GM18861 (cell line): Measurements from ENCODE around the gene OR4E1.
"Not testable (repeated sequence)": the region's sequence is repeated elsewhere in the genome, so short reads cannot be mapped to it uniquely, and the experiment has no call there.

Experiments
- ATAC-seq: cut with Tn5 transposase; IDR thresholded peaks from one replicate; pipeline ENCODE4 v1.9.1; 2021; ENCODE audit not compliant: unreplicated experiment

OR4E1 gene

DNA sequence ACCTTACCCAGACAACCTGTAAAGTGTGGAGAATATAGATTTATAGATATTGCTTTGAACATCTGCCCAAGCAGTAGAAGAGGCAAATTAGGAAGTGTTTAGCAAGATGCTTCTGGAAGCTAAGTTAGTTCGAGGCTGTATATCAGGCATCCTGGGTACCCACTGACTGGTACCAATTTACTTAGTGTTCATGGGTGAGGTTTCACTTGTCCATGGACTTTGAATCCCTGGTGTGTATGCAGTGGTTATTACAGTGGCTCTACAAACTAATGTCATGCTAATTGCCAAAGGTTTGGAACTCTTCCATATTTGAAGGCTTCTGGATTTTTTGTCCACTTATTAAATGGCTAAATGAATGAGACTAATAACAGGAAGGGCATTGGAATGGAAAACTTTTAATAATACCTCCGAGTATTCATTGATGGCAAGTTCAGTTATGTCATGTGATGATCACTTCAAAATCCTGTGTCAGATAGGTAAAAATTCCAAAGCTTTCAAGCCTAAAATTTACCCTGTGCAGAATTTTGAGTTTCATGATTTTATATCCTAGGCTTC, 20.2 kb downstream of the OR4E1 start, which contains the start of gene OR4E2:
TSS of gene OR4E2 (plus strand) at position 505 of the 555 bp plus-strand sequence. CDS start 11,248 bp downstream, outside the sequence.
- no peak for ATAC-seq

DNA sequence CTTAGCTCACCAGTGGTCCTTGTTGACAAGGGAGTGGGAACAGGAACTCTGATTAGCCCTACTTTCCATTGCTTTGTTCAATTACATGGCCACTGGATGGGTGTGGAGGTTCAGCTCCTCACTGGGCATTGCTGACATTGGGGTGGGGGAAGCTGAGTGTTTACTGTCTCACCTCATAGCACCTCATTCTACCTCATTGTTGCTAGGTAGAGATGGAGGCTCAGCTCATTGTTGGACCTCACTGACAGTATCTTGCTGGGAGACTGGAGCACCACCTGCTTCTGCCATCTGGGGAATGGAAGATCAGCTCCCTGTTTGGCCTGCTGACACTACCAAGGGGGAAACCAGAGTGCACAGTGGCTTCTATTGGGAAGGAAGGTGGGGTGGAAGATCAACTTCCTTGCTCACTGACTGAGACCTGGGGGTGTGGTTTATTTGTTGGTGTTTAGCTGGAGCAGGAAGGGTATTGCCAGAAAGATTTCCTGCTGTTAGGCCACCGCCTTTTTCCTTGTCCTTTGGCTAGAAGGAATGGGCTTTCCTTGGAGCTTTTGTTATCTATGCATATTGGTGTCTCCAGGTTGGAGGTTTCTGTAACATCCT, 21.3 kb downstream of the OR4E1 start:
- no peak for ATAC-seq

DNA sequence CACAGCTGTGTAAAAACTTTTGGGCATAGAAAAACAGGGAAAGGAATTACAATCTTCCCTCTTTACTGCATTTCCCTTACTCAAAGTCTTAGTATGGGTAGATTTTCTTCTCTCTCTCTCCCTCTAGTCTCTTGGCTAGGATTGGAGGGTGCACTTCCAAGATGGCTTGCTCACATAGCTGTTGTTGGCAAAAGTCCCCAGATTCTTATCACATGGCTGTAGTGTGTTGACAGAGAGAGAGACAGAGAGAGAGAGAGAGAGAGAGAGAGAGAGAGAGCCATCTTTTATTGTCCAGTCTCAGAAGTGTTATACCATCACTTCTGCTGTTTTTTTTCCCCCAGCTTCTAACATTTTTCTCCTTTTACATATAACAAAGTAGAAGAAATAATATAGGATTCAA, 26.2 kb downstream of the OR4E1 start:
- ATAC-seq: no peak

DNA sequence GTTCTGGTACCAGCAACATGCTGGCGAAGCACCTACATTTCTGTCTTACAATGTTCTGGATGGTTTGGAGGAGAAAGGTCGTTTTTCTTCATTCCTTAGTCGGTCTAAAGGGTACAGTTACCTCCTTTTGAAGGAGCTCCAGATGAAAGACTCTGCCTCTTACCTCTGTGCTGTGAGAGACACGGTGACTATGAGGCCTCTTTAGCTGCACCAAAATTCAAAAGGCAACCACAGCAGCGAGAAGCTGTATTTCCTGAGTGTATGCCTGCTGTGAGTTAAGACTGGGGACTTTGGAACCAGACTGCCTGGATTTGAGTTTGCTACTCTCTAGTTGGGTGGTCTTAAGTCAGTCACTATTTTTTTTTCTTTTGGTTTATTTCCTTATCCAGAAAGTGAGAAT, 30.2 kb downstream of the OR4E1 start:
- no peak for ATAC-seq

DNA sequence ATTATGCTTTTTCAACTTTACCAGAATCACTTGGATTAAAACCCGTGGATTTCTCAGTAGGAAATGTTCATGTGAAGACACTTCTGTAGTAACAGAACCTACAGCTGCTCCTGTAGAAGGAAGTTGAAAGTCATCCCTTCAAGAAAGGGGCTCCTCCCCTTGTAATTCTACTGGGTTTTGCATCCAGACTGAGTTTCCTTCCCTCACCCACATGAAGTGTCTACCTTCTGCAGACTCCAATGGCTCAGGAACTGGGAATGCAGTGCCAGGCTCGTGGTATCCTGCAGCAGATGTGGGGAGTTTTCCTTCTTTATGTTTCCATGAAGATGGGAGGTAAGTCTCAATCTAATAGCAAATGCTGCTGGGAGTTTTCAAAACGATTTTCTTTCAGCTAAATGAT, 30.9 kb downstream of the OR4E1 start:
- ATAC-seq: no peak

DNA sequence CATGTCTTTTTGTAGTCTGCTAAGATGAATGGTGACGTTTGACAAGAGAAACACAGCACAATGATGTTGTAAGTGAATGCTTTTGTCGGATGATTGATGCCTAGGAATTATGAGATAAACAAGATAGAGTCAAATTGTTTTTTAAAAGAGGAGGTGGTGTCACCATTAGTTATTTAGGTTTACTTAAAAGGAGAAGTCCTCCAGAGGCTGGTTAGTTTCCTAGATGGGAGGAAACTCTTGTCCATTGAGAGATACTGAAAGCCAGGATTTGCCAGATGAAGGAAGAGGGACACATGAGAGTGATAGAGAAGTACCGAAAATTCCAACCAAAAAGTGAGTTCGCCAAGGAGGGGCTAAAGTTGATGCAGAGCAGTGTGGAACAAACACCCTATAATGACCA, 38.8 kb downstream of the OR4E1 start, which contains the start of gene OR10G2:
TSS of gene OR10G2 (minus strand) at position 101 of the 400 bp plus-strand sequence. CDS start at position 3, 98 bp downstream.
- ATAC-seq: no peak

DNA sequence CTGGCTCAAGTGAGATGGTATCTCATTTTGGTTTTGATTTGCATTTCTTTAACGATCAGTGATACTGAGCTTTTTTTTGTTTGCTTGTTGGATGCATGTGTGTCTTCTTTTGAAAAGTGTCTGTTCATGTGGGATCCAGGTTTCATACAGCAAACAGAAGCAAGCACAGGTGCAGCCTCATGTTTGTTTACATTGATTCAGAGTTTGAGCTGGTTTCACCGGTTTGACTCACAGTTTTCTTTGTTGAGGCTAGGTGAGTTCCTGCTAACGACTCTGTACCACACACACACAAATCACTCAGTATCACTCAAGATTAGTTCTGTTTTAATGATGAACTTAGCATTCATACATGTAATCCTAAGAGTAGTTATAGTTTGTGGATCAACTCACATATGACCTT, 42.5 kb downstream of the OR4E1 start:
- no peak for ATAC-seq

DNA sequence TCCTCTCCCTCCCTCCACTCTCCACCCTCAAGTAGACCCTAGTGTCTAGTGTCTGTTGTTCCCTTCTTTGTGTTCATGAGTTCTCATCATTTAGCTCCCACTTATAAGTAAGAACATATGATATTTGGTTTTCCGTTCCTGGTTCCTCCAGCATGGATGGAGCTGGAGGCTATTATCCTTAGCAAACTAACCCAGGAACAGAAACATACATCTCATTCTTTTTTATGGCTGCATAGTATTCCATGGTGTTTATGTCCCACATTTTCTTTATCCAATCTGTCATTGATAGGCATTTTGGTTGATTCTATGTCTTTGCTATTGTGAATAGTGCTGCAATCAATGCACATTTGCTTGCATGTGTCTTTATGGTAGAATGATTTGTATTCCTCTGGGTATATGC, 43.1 kb downstream of the OR4E1 start:
- not testable (repeated sequence) for ATAC-seq

DNA sequence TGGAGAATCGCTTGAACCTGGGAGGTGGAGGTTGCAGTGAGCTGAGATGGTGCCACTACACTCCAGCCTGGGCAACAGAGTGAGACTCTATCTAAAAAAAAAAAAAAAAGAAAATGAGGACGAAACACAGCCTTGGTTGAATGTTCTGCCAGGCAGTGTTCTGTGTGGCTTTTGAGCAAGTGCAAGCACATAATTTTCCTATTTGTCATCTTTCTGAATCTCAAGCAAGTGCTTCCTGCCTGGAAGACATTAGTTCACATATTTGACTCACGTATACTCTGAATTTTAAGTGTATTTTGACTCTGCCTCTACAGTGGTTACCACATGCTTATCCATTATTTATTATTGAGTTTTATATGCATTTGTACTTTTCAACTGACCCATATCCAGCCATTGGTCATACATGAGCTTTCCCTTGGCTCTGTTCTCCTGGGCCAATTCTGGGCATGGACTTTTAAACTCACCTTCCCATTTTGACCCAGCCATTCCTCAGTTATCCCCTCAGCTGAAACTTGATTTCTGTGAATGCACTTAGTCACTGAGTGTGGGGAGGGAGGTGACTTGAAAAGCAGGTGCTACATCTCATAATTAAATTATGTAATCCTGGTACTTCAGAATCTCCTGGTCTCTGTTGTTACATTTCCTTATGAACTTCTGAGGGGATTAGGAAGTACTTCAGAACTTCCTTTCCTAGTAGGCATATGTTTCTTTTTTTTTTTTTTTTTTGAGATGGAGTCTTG, 47.0 kb downstream of the OR4E1 start:
- ATAC-seq: no peak
